ENCODE results near the gene RPP30.
"Not testable (repeated sequence)": the region's sequence is repeated elsewhere in the genome, so short reads cannot be mapped to it uniquely, and the experiment has no call there.

Gene RPP30

GRCh38 chr10:90917968-90918318 lies 46.2 kb downstream of the RPP30 start:
- no peak for DNase-seq

- no peak for DNase-seq
Measured at GRCh38 chr10:90919683-90920574, 48.2 kb downstream of the RPP30 start.

GRCh38 chr10:90920986-90921666 lies 49.4 kb downstream of the RPP30 start, which contains the start of gene ANKRD1:
ANKRD1 (minus strand) TSS chr10:90921087; CDS start chr10:90921027, 60 bp downstream.
- DNase-seq = no peak

- DNase-seq = no peak
Measured at GRCh38 chr10:90921906-90922305, 50.1 kb downstream of the RPP30 start.

GRCh38 chr10:90923111-90923731 lies 51.4 kb downstream of the RPP30 start:
- no peak for DNase-seq

- DNase-seq = no peak
Measured at GRCh38 chr10:90924552-90924951, 52.8 kb downstream of the RPP30 start.

- DNase-seq = no peak
Measured at GRCh38 chr10:90925079-90926029, 53.6 kb downstream of the RPP30 start.

GRCh38 chr10:90927293-90927692 lies 55.5 kb downstream of the RPP30 start:
- DNase-seq = no peak

GRCh38 chr10:90929179-90929578 lies 57.4 kb downstream of the RPP30 start:
- DNase-seq = no peak

GRCh38 chr10:90930070-90930837 lies 58.5 kb downstream of the RPP30 start:
- no peak for DNase-seq

GRCh38 chr10:90930971-90931871 lies 59.4 kb downstream of the RPP30 start:
- DNase-seq = no peak

- DNase-seq = no peak
Measured at GRCh38 chr10:90935581-90936275, 64.0 kb downstream of the RPP30 start.

GRCh38 chr10:90936276-90936659 lies 64.5 kb downstream of the RPP30 start:
- no peak for DNase-seq

GRCh38 chr10:90937645-90938258 lies 66.0 kb downstream of the RPP30 start:
- no peak for DNase-seq

- DNase-seq = peak; percentile 3
Measured at GRCh38 chr10:90939116-90939515, 67.3 kb downstream of the RPP30 start.

GRCh38 chr10:90939648-90940047 lies 67.9 kb downstream of the RPP30 start:
- DNase-seq = no peak

- DNase-seq = not testable (repeated sequence)
Measured at GRCh38 chr10:90942980-90943379, 71.2 kb downstream of the RPP30 start.

- DNase-seq = no peak
Measured at GRCh38 chr10:90944749-90945148, 73.0 kb downstream of the RPP30 start.

- DNase-seq = no peak
Measured at GRCh38 chr10:90945491-90946070, 73.8 kb downstream of the RPP30 start.

Measured in NCI-H345 (cell line).